ENCODE results near the gene MPV17L2.

DNA sequence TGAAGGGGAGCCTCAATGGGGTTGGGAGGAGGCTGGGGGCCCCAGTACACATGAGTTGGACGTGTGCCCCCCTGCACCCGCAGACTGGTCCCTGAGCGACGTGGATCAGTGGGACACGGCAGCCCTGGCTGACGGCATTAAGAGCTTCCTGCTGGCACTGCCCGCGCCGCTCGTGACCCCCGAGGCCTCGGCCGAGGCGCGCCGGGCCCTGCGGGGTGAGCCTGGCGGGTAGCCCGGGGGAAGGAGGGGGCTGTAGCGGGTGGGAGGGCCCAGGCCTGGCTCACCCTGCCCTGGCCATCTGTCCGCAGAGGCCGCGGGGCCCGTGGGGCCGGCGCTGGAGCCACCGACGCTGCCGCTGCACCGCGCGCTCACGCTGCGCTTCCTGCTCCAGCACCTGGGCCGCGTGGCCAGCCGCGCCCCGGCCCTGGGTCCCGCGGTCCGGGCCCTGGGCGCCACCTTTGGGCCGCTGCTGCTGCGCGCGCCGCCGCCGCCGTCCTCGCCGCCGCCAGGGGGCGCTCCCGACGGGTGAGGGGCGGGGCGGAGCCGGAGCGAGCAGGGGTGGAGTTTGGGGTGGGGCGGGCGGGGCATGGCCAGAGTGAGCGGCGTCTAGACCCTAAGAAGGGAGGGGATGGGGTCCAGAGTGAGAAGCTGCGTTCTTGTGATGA, 31.9 kb upstream of the MPV17L2 start:
- TF ChIP-seq, protein P1, sequence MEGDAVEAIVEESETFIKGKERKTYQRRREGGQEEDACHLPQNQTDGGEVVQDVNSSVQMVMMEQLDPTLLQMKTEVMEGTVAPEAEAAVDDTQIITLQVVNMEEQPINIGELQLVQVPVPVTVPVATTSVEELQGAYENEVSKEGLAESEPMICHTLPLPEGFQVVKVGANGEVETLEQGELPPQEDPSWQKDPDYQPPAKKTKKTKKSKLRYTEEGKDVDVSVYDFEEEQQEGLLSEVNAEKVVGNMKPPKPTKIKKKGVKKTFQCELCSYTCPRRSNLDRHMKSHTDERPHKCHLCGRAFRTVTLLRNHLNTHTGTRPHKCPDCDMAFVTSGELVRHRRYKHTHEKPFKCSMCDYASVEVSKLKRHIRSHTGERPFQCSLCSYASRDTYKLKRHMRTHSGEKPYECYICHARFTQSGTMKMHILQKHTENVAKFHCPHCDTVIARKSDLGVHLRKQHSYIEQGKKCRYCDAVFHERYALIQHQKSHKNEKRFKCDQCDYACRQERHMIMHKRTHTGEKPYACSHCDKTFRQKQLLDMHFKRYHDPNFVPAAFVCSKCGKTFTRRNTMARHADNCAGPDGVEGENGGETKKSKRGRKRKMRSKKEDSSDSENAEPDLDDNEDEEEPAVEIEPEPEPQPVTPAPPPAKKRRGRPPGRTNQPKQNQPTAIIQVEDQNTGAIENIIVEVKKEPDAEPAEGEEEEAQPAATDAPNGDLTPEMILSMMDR (IDR thresholded peaks at IDR 0.05): peak in 4 of 6 experiments; percentile 20 to 99 (median 76)
- peak in 1 of 2 donors; percentile 17 for TF ChIP-seq POLR2A (IDR thresholded peaks at IDR 0.05)

Measured in thyroid gland (tissue), 4 donors.